ENCODE measurements around the gene C19orf25.
"Not testable (repeated sequence)": the region's sequence is repeated elsewhere in the genome, so short reads cannot be mapped to it uniquely, and the experiment has no call there.

C19orf25 gene

DNA sequence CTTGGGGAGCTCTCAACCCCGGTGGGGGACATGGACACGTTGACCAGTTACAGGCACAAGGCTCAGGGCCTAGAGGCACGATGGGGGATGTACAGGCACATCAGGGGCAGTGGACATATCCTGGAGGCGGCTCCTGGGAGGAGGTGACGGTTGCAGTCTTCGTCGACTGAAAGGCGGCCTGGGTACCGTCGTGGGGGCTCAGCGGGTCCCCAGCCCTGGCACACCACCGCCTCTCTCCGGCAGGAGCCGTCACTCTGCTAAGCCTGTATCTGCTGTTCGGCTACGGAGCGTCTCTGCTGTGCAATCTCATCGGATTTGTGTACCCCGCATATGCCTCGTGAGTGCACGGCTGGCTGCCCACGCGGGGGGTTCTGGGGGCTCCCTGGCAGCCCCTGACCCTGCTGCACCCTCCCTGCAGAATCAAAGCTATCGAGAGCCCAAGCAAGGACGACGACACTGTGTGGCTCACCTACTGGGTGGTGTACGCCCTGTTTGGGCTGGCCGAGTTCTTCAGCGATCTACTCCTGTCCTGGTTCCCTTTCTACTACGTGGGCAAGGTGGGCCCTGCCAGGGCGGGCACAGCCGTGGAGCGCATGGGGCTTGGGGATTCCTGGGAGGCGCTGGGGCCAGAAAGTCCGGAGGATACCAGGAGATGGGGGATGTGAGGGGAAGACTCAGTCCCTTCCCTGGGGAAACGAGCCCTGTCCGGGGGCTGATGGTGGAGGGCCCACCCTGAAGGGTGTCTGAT is 16.2 kb upstream of the C19orf25 start:
- no peak for DNase-seq

DNA sequence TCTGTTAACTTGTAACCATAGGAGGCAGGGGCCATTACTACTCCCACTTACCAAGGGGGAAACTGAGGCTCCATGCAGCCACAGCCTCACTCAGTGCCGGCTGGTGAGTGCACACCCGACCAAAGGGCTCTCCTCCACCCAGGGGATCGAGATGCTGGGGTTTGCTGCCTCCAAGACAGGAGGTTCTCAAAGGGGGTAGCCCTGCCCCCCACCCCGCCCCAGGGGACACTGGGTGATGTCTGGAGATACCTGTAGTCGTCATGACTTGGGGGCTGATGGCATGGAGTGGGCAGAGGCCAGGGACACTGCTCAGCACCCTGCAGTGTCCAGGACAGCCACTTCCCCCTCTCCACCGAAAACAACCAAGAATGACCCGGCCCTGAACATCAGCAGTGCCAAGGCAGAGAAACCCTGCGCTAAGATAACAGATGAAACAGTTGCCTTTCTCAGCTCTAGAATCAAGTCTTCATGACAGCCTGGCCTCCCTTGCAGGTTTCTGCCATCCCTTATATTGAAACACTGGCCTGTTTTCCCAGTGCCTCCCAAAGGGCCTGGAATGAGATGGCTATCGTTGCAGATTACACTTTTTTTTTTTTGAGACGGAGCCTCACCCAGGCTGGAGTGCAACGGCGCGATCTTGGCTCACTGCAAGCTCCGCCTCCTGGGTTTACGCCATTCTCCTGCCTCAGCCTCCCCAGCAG is 15.2 kb upstream of the C19orf25 start:
- no peak for DNase-seq

DNA sequence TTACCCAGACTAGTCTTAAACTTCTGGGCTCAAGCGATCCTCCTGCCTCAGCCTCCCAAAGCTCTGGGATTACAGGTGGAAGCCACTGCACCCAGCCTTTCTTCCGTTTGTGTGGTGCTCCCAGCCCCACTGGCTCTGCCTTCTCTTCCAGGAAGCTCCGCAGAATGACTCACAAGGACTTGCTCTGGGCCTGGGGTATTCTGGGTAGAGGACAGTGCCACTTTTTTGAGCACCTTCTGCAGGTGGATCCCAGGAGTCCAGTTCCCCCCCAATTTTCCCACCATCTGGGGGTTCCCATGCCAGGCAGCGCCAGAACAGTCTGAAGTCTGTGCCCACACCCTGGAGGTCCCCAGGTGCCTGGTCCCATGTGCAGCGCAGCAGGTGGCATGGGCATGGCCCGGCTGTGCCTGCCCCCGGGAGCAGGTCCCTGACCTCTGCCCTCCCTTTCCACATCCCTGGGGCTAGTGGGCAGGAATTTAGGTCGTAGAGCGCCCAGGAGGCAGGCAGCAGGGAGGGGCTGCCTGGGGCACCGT is 13.5 kb upstream of the C19orf25 start:
- DNase-seq, result no peak

DNA sequence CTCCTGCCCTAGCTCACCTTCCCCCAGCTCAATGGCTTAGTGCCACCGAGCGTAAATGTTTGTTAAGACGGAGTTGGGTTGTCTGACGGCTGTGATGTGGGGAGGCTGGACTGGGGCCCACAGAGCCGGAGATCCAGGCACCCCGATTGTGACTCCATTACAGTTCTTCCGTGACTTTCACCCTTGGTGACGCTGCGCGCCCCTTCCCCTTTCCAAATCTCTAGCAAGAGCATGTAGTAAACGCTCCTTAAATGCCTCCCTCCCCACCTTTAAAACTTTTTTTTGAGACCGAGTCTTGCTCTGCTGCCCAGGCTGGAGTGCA is 12.8 kb upstream of the C19orf25 start:
- no peak for DNase-seq

GRCh38 chr19:1491114-1491848 is 12.3 kb upstream of the C19orf25 start, which contains the start of gene REEP6:
TSS of gene REEP6 (plus strand) at chr19:1491181. CDS start at chr19:1491270, 89 bp downstream.
- no peak for DNase-seq

GRCh38 chr19:1490311-1491113 is 11.5 kb upstream of the C19orf25 start, which contains the start of gene PCSK4:
TSS of gene PCSK4 (minus strand) at chr19:1490350. CDS start at chr19:1490346, 4 bp downstream.
- DNase-seq, result peak; percentile 95

DNA sequence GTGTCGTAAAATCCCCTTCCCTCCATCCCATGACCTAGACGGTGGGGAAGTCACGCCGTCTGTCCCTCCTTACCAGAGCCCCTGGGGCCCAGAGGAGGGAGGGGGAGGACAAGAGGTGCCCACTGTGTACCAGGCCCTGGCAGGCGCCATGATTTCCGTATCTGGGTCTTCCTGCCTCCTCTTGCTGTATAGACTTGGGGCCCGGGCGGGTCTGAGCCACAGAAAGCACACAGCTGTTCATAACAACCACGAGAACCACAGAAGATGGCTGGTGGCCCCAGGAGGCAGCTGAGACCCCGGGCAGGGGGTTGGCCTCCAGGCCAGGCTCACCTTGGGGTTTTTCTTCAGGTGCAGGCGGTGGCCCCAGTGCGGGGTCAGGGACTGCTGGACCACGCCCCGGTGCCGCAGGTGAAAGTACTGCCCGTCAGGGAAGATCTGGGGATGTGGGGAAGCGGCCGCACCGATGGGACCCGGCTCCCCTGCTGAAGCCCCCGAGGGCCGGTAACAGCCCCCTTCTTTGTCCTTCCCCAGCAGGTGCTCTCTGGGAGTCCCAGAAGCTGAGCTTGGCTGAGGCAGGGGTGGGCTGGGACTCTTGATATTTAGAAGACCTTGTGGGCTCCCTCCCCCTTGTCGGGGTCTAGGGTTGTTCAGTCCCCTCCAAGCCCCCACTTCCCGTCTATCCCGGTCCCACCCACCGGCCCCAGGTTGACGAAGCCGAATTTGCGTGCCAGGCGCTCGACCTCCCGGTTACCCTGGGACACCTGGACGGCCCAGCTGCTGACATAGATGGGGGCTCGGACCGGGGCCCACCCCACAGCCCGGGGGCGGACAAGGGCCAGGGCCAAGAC is 10.7 kb upstream of the C19orf25 start:
- no peak for DNase-seq

GRCh38 chr19:1488282-1488601 is 9.2 kb upstream of the C19orf25 start:
- DNase-seq, result no peak

DNA sequence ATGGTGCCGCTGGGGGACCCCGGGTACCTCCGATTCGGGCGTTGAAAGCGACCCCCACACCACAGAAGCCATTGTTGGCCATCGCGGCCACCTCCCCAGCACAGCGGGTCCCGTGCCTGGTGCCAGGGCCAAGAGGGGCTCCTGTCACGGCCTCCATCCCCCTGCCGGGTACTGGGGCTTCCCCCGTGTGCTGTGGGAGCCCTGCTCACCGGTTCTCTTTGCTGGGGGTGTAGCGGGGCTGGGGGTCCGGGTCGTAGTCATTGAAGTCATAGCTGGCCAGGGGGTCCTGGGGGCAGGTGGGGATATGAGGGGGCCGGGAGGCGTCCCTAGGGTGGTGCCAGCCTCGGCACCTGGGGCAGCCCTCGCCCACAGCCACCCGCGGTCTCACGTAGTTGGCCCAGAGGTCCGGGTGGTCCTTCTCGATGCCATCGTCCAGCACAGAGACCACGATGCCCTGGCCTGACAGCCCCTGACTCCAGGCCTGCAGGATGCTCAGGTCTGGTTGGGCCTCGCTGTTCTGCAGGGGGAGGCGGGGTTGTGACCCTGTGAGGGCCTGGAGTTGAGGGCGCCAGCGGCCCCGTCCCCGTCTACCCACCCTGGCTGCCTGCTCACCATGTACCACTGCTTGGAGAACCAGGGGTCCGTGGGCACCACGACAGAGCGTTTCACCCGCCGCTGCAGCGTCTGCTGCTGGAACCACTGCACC is 8.7 kb upstream of the C19orf25 start:
- no peak for DNase-seq

DNA sequence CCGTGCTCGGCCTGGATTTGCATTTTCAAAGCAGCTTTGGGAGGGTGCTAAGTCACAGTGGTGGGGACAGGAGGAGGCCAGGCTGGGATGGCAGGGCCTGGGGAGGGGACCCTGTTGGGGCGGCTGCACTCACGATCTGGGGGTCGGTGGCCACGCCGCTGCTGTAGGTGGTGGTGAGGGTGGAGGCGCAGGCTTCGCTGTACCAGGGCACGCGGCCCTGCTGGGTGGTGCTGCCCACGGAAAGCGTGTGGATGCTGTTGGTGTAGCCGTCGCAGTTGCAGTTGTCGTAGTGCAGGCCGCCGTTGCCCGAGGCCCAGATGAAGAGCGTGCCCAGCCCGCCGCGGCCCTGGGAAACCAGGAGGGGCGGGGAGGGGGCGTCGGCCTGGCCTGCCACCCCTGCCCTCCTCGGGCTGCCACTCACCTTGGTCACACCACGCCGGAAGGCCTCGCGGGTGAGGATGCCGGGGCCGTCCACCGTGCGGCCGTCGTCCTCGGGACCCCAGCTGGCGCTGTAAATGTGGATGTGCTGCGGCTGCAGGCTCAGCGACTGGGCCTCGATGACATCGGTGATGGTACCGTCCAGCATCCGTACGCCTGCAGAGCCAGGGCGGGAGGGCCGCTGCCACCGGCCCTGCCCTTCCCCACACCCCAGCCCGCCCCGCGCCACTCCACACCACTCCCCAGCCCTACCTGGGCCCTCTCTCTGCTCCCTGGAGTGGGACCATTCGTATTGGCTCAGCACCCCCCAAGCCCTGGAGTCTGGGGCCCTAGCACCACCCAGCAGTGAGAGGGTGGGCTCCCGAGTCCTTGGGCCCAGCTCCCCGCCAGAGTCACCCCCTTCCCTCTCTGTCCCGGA is 7.9 kb upstream of the C19orf25 start:
- DNase-seq, result no peak

DNA sequence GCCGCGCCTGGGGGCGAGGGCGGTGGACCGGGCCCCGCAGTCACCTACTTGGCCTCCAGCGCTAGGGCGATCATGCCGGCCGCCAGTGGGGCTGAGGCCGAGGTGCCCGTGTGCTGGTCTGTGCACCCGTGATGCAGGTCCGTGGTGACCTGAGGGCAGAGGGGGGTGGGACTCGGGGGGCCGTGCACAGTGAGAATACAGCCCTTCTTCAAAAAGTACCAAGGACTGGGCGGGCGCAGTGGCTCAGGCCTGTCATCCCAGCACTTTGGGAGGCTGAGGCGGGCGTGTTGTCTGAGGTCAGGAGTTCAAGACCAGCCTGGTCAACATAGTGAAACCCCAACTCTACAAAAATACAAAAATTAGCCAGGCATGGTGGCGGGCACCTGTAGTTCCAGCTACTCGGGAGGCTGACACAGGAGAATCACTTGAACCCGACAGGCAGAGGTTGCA is 5.0 kb upstream of the C19orf25 start:
- no peak for DNase-seq

DNA sequence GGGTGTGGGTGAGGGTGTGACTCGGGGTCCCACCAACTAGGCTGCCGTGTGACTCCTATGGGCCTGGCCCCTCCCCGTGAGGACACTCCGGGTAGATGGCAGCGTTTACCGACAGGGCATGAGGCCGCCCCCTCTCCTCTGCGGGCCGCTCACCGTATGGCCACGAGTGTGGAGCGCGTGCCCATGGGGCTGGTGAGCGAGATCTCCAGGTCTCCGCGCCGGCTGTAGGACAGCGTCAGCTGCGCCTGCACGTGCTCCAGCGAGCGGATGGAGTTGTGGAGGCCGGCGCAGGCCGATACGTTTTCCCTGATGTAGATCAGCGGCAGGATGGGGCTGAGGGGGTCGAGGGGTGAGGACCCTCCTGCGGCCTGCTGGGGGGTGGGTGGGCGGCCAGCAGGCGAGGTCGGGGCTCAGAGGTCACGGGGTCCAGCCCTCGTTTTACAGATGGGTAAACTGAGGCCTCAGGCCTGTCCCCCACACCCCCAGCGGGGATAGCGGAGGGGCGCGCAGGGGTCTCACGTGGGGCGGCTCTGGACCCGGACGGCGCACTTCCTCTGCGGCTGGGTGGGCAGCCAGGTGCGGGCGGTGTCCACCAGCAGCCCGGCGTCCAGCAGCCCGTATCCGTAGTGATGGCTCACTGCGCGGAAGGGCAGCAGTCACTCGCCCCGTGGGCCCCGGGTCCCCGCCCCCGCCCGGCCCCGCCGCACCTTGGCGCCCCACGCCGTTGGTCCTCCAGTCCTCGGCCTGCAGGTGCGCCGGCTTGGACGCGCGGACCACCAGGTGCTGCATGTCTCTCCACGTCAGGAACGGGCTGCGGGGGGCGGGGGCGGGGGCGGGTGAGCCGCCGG is 4.3 kb upstream of the C19orf25 start:
- DNase-seq, result no peak

DNA sequence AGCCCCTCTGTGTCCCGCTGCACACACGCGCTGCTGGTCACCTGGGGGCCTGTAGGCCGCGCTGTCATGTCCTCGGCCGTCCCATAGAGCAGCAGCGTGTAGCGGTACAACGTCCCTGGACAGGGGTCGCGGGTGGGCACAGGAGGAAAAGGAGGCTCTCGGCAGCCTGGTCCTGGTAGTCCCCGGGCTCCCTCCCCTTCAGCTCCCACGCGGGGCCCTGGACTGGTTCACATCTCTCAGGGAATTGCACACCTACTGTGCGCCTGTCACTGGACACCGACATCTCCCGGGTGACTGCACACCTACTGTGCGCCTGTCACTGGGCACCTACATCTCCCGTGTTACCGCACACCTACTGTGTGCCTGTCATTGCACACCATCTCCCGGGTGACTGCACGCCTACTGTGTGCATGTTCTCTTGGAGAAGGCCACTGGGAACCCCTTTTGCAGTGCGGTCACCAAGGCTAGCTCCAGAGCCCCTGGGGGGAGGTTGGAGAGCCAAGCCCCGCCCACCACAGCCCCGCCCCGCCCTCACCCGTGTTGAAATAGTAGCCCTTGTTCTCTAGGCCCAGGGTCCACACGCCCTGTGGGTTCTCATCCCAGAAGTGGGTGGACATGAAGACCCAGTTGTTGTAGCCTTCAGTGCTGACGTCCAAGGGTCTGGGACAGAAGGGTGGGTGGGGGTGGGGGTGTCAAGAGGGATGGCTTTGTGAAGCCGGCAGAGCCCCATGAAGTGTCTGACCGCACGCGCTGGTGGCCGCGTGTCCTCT is 3.5 kb upstream of the C19orf25 start:
- no peak for DNase-seq

DNA sequence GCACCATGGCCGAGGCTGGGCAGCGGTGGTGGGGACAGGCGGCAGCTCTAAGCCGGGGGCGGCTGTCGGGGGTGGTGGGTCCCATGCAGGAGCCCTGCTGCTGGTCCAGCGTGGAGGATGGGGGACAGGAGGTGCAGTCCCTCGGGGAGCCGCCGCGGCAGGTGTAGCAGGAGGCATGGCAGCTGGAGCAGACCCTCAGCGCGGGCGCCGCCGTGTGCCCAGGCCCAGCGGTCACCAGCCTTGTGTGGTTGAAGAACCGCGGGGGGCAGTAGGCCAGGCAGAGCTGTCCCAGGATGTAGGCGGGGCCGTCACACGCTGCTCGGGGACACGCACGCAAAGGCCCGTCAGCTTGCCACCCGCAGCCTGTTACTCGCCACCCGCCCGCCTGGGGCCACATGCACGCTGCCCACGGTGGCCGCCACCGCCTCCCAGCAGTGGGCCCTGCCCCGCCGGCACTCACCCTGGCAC is 2.9 kb upstream of the C19orf25 start:
- DNase-seq, result no peak

DNA sequence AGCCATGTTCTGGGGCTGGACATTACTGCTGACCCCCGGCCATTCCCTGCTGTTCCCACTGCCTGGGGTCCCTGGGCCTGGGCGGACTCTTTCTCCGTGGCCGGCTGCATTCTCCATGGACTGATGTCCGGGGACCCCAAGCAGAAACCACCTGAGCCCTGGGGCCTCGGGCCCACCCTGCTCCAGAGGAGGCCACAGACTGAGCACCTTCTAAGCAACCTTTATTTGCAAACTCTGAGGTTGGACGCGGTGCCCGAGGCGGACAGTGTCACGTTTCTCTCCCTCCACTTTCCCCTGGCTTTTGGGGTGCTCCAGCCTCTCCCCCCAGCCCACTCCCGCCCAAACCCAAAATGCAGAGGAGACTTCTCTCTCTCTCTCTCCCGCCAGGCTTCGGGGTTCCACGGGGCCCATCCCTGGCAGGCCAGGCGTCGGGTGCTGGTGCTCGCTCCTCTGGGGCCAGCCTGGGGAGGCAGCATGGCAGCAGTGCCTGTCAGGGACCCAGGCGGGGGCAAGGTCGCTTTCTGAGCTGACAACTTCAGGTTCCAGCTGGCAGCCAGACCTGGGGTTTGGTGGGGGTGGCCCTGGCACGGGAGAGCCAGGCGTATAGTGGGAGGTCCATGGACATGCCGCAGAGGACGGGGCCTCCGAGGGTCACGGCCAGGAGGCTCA is 2.3 kb upstream of the C19orf25 start:
- DNase-seq, result no peak

DNA sequence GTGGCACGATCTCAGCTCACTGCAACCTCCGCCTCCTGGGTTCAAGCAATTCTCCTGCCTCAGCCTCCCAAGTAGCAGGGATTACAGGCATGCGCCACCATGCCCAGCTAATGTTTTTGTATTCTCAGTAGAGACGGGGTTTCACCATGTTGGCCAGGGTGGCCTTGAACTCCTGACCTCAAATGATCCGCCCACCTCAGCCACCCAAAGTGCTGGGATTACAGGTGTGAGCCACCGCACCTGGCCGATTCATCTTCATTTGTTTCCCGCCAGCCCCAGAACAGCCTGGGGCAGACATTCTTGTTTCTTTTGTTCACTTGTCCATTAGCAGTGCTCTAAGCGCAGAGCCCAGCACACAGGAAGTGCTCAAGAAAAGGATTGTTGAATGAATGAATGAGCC is 2.0 kb downstream of the C19orf25 start:
- not testable (repeated sequence) for DNase-seq

GRCh38 chr19:1475751-1476437 is 3.1 kb downstream of the C19orf25 start:
- no peak for DNase-seq
